Upper lobe of left lung (tissue), 4 donors: ENCODE measurements around the gene BIRC6.

Experiments
- POLR2AphosphoS5 ChIP-seq, 2 donors: sonication (generic); formaldehyde crosslinking; IDR thresholded peaks; one replicate each; pipeline ENCODE4 v1.5.1; 2017; ENCODE audit warnings: antibody characterized with exemption in 2 of 2
- TF ChIP-seq, protein P1 (sequence below), 6 experiments: fragments of 450-650 bp in 4 of 6; fragments of 200-600 bp in 2 of 6; sonication (generic) in 2 of 6; IDR thresholded peaks; one replicate each; pipeline ENCODE4 v1.5.1; 2016 to 2019; ENCODE audit warnings: antibody characterized with exemption in 6 of 6

- TF ChIP-seq, protein P1, sequence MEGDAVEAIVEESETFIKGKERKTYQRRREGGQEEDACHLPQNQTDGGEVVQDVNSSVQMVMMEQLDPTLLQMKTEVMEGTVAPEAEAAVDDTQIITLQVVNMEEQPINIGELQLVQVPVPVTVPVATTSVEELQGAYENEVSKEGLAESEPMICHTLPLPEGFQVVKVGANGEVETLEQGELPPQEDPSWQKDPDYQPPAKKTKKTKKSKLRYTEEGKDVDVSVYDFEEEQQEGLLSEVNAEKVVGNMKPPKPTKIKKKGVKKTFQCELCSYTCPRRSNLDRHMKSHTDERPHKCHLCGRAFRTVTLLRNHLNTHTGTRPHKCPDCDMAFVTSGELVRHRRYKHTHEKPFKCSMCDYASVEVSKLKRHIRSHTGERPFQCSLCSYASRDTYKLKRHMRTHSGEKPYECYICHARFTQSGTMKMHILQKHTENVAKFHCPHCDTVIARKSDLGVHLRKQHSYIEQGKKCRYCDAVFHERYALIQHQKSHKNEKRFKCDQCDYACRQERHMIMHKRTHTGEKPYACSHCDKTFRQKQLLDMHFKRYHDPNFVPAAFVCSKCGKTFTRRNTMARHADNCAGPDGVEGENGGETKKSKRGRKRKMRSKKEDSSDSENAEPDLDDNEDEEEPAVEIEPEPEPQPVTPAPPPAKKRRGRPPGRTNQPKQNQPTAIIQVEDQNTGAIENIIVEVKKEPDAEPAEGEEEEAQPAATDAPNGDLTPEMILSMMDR (IDR thresholded peaks at IDR 0.05): no peak
- no peak for TF ChIP-seq POLR2AphosphoS5 (IDR thresholded peaks at IDR 0.05)
These were observed 117.6 kb downstream of the BIRC6 start for GRCh38 chr2:32474381-32474780.
